IMR-90 (cell line): Measurements from ENCODE around the gene FFAR2. TPM values are rescaled to one million over a fixed set of nuclear protein-coding genes. Genes with fewer than 3 reads are reported as not detected.
A peak's percentile ranks its signal among the peaks of the same experiment; 100 is the strongest.

Experiments
- ATAC-seq: fragments of 200-7000 bp; cut with Tn5 transposase; 2 replicates; pipeline ENCODE4 v1.9.1; 2020; ENCODE audit warnings: low read depth, mild to moderate bottlenecking, moderate library complexity
- BruUV-seq: library from RNA; stranded (reverse); fragments of 400-500 nt; replicated peaks from 2 replicates; lab custom pipeline; 2021; lab: Mats Ljungman, UMichigan
- CTCF ChIA-PET: fragments of 300-600 bp; formaldehyde crosslinking; extraction: SDS; loops from one replicate; lab custom pipeline; 2021; ENCODE audit warnings: antibody characterized with exemption; lab: Yijun Ruan, JAX
- POLR2A ChIA-PET: fragments of 300-600 bp; sonication (Branson Sonifier 250); formaldehyde crosslinking; loops from one replicate; lab custom pipeline; 2022; ENCODE audit warnings: antibody characterized with exemption; ENCODE audit not compliant: unreplicated experiment; lab: Charles Lee
- DNase-seq: peaks from one replicate; pipeline ENCODE4 v3.0.0; 2013
- H2AFZ ChIP-seq: replicated peaks from 2 replicates; pipeline ENCODE3; 2013; ENCODE audit warnings: low read length, mild to moderate bottlenecking; ENCODE audit not compliant: poor library complexity
- H2AK5ac ChIP-seq: 2 replicates; pipeline ENCODE4 v1.6.1; 2013; ENCODE audit warnings: low read depth, low read length, inconsistent platforms
- H2AK9ac ChIP-seq: replicated peaks from 2 replicates; pipeline ENCODE3; 2013; ENCODE audit warnings: mild to moderate bottlenecking, low read depth, low read length, moderate library complexity; ENCODE audit not compliant: poor library complexity
- H2BK120ac ChIP-seq: 2 replicates; pipeline ENCODE4 v1.6.1; 2013; ENCODE audit warnings: low read depth, low read length, inconsistent platforms
- H2BK15ac ChIP-seq: 3 replicates; pipeline ENCODE4 v1.6.1; 2013; ENCODE audit warnings: low read depth, low read length, inconsistent platforms
- H2BK20ac ChIP-seq: 2 replicates; pipeline ENCODE4 v1.6.1; 2013; ENCODE audit warnings: low read depth, mild to moderate bottlenecking, inconsistent platforms, low read length, moderate library complexity
- H2BK5ac ChIP-seq: 2 replicates; pipeline ENCODE4 v1.6.1; 2013; ENCODE audit warnings: mild to moderate bottlenecking, low read depth, low read length, inconsistent platforms; ENCODE audit not compliant: poor library complexity, severe bottlenecking
- H3K14ac ChIP-seq: replicated peaks from 2 replicates; pipeline ENCODE4 v1.6.1; 2013; ENCODE audit warnings: low read depth, low read length, inconsistent platforms
- H3K18ac ChIP-seq: 2 replicates; pipeline ENCODE4 v1.6.1; 2013; ENCODE audit warnings: low read depth, low read length, control low read depth
- H3K23ac ChIP-seq: 2 replicates; pipeline ENCODE4 v1.6.1; 2013; ENCODE audit warnings: low read depth, low read length, inconsistent platforms
- H3K27ac ChIP-seq: 2 replicates; pipeline ENCODE4 v1.5.1; 2013; ENCODE audit warnings: mild to moderate bottlenecking, control low read depth, low read length; ENCODE audit not compliant: insufficient read depth
- H3K27me3 ChIP-seq: 2 replicates; pipeline ENCODE4 v1.6.1; 2013; ENCODE audit warnings: low read length; ENCODE audit not compliant: control insufficient read depth, insufficient read depth
- H3K36me3 ChIP-seq: 2 replicates; pipeline ENCODE4 v1.6.1; 2013; ENCODE audit warnings: low read length, mixed read lengths; ENCODE audit not compliant: control insufficient read depth, insufficient read depth
- H3K4ac ChIP-seq: 2 replicates; pipeline ENCODE4 v1.6.1; 2013; ENCODE audit warnings: low read depth, low read length, inconsistent platforms
- H3K4me1 ChIP-seq: 2 replicates; pipeline ENCODE4 v1.6.1; 2013; ENCODE audit warnings: low read length, mixed read lengths; ENCODE audit not compliant: control insufficient read depth, insufficient read depth
- H3K4me2 ChIP-seq: 2 replicates; pipeline ENCODE4 v1.6.1; 2013; ENCODE audit warnings: low read depth, mild to moderate bottlenecking, control low read depth, low read length, moderate library complexity
- H3K4me3 ChIP-seq: 2 replicates; pipeline ENCODE4 v1.5.1; 2013; ENCODE audit warnings: low read depth, mild to moderate bottlenecking, control low read depth, low read length, moderate library complexity; ENCODE audit not compliant: insufficient read depth
- H3K56ac ChIP-seq: 2 replicates; pipeline ENCODE4 v1.6.1; 2013; ENCODE audit warnings: low read length, inconsistent platforms; ENCODE audit not compliant: insufficient read depth; ENCODE audit errors: extremely low read depth
- H3K79me1 ChIP-seq, 2 experiments: 2 replicates each; pipeline ENCODE4 v1.6.1; 2013; ENCODE audit warnings: low read length in 2 of 2, inconsistent platforms in 1 of 2, low read depth in 1 of 2
- H3K9ac ChIP-seq: 2 replicates; pipeline ENCODE4 v1.6.1; 2013; ENCODE audit warnings: low read depth, low read length, control low read depth
- H3K9me1 ChIP-seq: 2 replicates; pipeline ENCODE4 v1.6.1; 2013; ENCODE audit warnings: low read length, inconsistent platforms; ENCODE audit not compliant: insufficient read depth
- H3K9me3 ChIP-seq: 2 replicates; pipeline ENCODE4 v1.6.1; 2013; ENCODE audit warnings: low read length; ENCODE audit not compliant: control insufficient read depth, insufficient read depth
- H4K20me1 ChIP-seq: 2 replicates; pipeline ENCODE4 v1.6.1; 2013; ENCODE audit warnings: low read length, inconsistent platforms; ENCODE audit not compliant: insufficient read depth
- H4K5ac ChIP-seq: 2 replicates; pipeline ENCODE4 v1.6.1; 2013; ENCODE audit warnings: mild to moderate bottlenecking, low read depth, low read length, control low read depth
- H4K8ac ChIP-seq, 2 experiments: 2 replicates each; pipeline ENCODE4 v1.6.1; 2013; ENCODE audit warnings: low read depth in 2 of 2, low read length in 2 of 2, control low read depth in 1 of 2, inconsistent platforms in 1 of 2
- H4K91ac ChIP-seq: 2 replicates; pipeline ENCODE4 v1.6.1; 2013; ENCODE audit warnings: low read depth, low read length, inconsistent platforms; ENCODE audit not compliant: insufficient read depth
- CHD1 ChIP-seq: IDR thresholded peaks from 2 replicates; pipeline ENCODE4 v1.6.1; 2012; ENCODE audit warnings: low read depth, low read length, improper control_type of control experiment
- MAFK ChIP-seq: IDR thresholded peaks from 2 replicates; pipeline ENCODE4 v1.6.1; 2012; ENCODE audit warnings: low read depth, low read length, improper control_type of control experiment
- MXI1 ChIP-seq: IDR thresholded peaks from 2 replicates; pipeline ENCODE4 v1.6.1; 2012; ENCODE audit warnings: low read depth, mild to moderate bottlenecking, low read length, moderate library complexity, borderline replicate concordance
- WGBS, 2 experiments: methylation state at CpG; one replicate each; pipeline versions ENCODE4 v1.1.5 to v1.1.7; 2013; ENCODE audit warnings: missing lambda C conversion rate in 2 of 2; ENCODE audit not compliant: insufficient read length in 1 of 2; ENCODE audit errors: extremely low coverage in 2 of 2; 5-methylcytosine and 5-hydroxymethylcytosine counted together
- dilution Hi-C: fragments of 300-500 bp; cut with HindIII; formaldehyde crosslinking; loops from one replicate; pipeline ENCODE4 v1.14.3; 2018; ENCODE audit warnings: low sequenced_read_pairs; ENCODE audit not compliant: unreplicated experiment
- in situ Hi-C: fragments of 300-500 bp; cut with MboI; formaldehyde crosslinking; loops from 3 replicates; pipeline ENCODE4 v1.14.3; 2019; ENCODE audit warnings: low sequenced_read_pairs, inconsistent platforms, mixed read lengths
- intact Hi-C: fragments of 100-400 bp; cut with micrococcal nuclease; formaldehyde crosslinking; loops from 2 replicates; pipeline ENCODE4 v1.10.0; 2022
- polyA plus RNA-seq, 3 experiments: library from polyadenylated mRNA; depleted of rRNA; stranded (reverse); fragments of >200 nt; gene quantifications; 2 replicates each; pipeline ENCODE4 v1.2.3, GENCODE V29; 2012; ENCODE audit warnings: low replicate concordance in 1 of 3
- total RNA-seq: library from RNA; depleted of rRNA; stranded (reverse); fragments of >200 nt; gene quantifications from 2 replicates; pipeline ENCODE4 v1.2.3, GENCODE V29; 2012
- TF ChIP-seq, protein P1 (sequence below): fragments of 150-350 bp; IDR thresholded peaks from 2 replicates; pipeline ENCODE4 v1.6.1; 2016; ENCODE audit warnings: low read depth, mild to moderate bottlenecking, low read length, moderate library complexity, borderline replicate concordance

Gene FFAR2
- total and polyA plus RNA-seq, 2 of the 4 experiments (the other 2 are of a cell fraction), result not detected

DNA sequence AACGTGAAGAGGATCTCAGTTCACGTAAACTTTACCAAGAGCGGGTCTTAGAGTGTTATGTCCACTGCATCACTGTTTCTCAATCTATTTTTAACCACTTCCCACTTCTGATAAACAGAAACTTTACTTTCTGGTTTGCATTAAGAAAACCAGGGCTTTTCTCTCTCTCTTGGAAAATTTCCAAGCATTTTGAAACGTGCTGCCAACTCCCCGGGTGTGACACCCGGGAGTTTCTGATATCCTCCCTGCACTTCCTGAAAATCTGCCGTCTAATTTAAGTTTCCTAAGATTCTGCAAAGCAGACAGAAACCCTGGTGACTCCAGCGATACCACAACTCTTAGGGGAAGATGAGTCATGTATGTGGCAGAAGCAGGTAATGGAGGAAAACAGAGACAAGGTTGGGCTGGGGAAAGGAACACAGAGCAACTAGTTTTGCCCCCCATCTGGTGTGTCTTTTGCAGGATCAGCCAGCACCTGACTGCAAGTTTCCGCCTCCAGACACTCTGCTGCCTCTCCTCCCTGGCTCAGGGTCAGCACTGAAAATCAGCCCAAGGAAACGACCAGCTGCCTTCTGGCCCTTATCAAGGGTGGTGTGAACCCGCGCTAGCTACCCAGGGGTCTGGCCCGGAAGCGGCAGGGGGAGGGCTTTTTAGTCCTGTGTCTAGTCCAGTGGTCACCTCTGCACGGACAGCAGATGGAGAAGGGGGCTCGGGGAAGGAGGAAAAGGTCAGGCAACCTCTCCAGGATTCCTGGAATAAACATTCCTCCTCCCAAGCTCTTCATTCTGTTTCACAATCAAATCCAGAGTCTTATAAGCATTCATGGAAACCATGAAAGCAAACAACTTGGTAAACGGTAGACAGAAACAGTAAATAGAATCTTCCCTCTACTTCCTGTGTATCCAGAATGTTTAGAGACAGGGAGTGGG lies 11.3 kb upstream of the FFAR2 start:
- 12% methylated on average over 3 of the region's 17 CpGs; no CpG with 5 or more reads in 1 of the 2 experiments for WGBS, 2 experiments
- no peaks in the 10 kb centered on the region for H3K9me3 ChIP-seq
- no peak overlapping the region for H2BK15ac ChIP-seq
- no peak overlapping the region for H4K91ac ChIP-seq
- dilution Hi-C loops, result no loop called here
- no peak overlapping the region for H3K18ac ChIP-seq
- H3K9ac ChIP-seq, result no peak overlapping the region
- no peak; the same call in 1 of the 2 replicates for ATAC-seq
- no peak overlapping the region for H2AK5ac ChIP-seq
- peak overlapping the region; percentile 40; the same call in 1 of the 2 replicates for H3K4me2 ChIP-seq
- ChIA-PET POLR2A (interaction anchor here (0.8 kb wide), 1 partner anchor 74 kb away, joined by 4 read pairs; no protein-coding TSS in a partner anchor), CTCF (no interaction called here)
- no peak overlapping the region for H3K23ac ChIP-seq
- no peak overlapping the region for H2BK20ac ChIP-seq
- TF ChIP-seq MXI1, result no peak
- TF ChIP-seq, protein P1, sequence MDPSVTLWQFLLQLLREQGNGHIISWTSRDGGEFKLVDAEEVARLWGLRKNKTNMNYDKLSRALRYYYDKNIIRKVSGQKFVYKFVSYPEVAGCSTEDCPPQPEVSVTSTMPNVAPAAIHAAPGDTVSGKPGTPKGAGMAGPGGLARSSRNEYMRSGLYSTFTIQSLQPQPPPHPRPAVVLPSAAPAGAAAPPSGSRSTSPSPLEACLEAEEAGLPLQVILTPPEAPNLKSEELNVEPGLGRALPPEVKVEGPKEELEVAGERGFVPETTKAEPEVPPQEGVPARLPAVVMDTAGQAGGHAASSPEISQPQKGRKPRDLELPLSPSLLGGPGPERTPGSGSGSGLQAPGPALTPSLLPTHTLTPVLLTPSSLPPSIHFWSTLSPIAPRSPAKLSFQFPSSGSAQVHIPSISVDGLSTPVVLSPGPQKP, result no peak
- TF ChIP-seq MAFK, result no peak
- TF ChIP-seq CHD1, result no peak
- DNase-seq, result no peak
- peaks cover 2% of the 10 kb centered on the region for H3K4me1 ChIP-seq
- peaks cover 13% of the 10 kb centered on the region for H3K27me3 ChIP-seq
- no TSS peak for BruUV-seq
- H2AK9ac ChIP-seq, result no peak overlapping the region
- H4K20me1 ChIP-seq, result no peaks in the 10 kb centered on the region
- intact Hi-C loops, result no loop called here
- no peak overlapping the region for H4K5ac ChIP-seq
- no peak overlapping the region for H2BK120ac ChIP-seq
- no peaks in the 10 kb centered on the region for H3K9me1 ChIP-seq
- H2BK5ac ChIP-seq, result no peak overlapping the region
- in situ Hi-C loops, result no loop called here
- H3K36me3 ChIP-seq, result no peaks in the 10 kb centered on the region
- no peak overlapping the region for H3K4me3 ChIP-seq
- no peaks in the 10 kb centered on the region for H3K79me1 ChIP-seq
- no peak overlapping the region for H4K8ac ChIP-seq
- no peak overlapping the region for H3K14ac ChIP-seq
- no peak overlapping the region for H3K4ac ChIP-seq
- no peak overlapping the region for H3K56ac ChIP-seq
- no peak overlapping the region for H3K27ac ChIP-seq
- peak overlapping the region; percentile 16 for H2AFZ ChIP-seq
